HEK293 (cell line): ENCODE data around the gene PPP1R1B.

Source experiments
- GLIS2 ChIP-seq: fragments of 450-650 bp; formaldehyde crosslinking; IDR thresholded peaks from 2 replicates; pipeline ENCODE4 v1.5.1; 2016; ENCODE audit warnings: missing biosample characterization, missing genetic modification characterization
- HIC1 ChIP-seq: fragments of 450-650 bp; formaldehyde crosslinking; IDR thresholded peaks from 2 replicates; pipeline ENCODE4 v1.5.1; 2016; ENCODE audit warnings: missing biosample characterization, missing genetic modification characterization
- IKZF3 ChIP-seq: fragments of 450-650 bp; IDR thresholded peaks from 2 replicates; pipeline ENCODE4 v1.5.0; 2018; ENCODE audit warnings: missing biosample characterization, mild to moderate bottlenecking, missing genetic modification characterization, moderate library complexity
- KLF1 ChIP-seq: fragments of 450-650 bp; formaldehyde crosslinking; IDR thresholded peaks from 2 replicates; pipeline ENCODE4 v1.5.1; 2016; ENCODE audit warnings: missing biosample characterization, missing genetic modification characterization
- PATZ1 ChIP-seq: fragments of 450-650 bp; formaldehyde crosslinking; IDR thresholded peaks from 2 replicates; pipeline ENCODE4 v1.5.1; 2016; ENCODE audit warnings: missing biosample characterization, missing genetic modification characterization
- REPIN1 ChIP-seq: fragments of 450-650 bp; formaldehyde crosslinking; IDR thresholded peaks from 2 replicates; pipeline ENCODE4 v1.5.1; 2017; ENCODE audit warnings: missing biosample characterization, missing genetic modification characterization, low read depth
- SP3 ChIP-seq: fragments of 450-650 bp; formaldehyde crosslinking; IDR thresholded peaks from 2 replicates; pipeline ENCODE4 v1.5.1; 2016; ENCODE audit warnings: missing biosample characterization, missing genetic modification characterization
- SP7 ChIP-seq: fragments of 450-650 bp; formaldehyde crosslinking; IDR thresholded peaks from 2 replicates; pipeline ENCODE4 v1.5.1; 2016; ENCODE audit warnings: missing biosample characterization, missing genetic modification characterization
- TSHZ1 ChIP-seq: fragments of 450-650 bp; formaldehyde crosslinking; IDR thresholded peaks from 2 replicates; pipeline ENCODE4 v1.5.1; 2016; ENCODE audit warnings: missing biosample characterization, missing genetic modification characterization, borderline replicate concordance
- ZBTB17 ChIP-seq: fragments of 450-650 bp; formaldehyde crosslinking; IDR thresholded peaks from 2 replicates; pipeline ENCODE4 v1.5.1; 2016; ENCODE audit warnings: missing biosample characterization, missing genetic modification characterization
- ZBTB20 ChIP-seq: fragments of 450-650 bp; formaldehyde crosslinking; IDR thresholded peaks from 2 replicates; pipeline ENCODE4 v1.5.1; 2016; ENCODE audit warnings: missing biosample characterization, missing genetic modification characterization
- ZBTB26 ChIP-seq: fragments of 450-650 bp; formaldehyde crosslinking; optimal IDR thresholded peaks from 2 replicates; pipeline ENCODE3; 2016; ENCODE audit warnings: missing biosample characterization, mild to moderate bottlenecking, missing genetic modification characterization
- ZBTB49 ChIP-seq: fragments of 450-650 bp; formaldehyde crosslinking; IDR thresholded peaks from 2 replicates; pipeline ENCODE4 v1.5.1; 2016; ENCODE audit warnings: missing biosample characterization, missing genetic modification characterization, low read depth
- ZBTB7A ChIP-seq: fragments of 450-650 bp; formaldehyde crosslinking; IDR thresholded peaks from 2 replicates; pipeline ENCODE4 v1.5.1; 2016; ENCODE audit warnings: low read depth, missing biosample characterization, missing genetic modification characterization
- ZFP69B ChIP-seq: fragments of 450-650 bp; formaldehyde crosslinking; IDR thresholded peaks from 2 replicates; pipeline ENCODE4 v1.5.1; 2016; ENCODE audit warnings: missing biosample characterization, missing genetic modification characterization
- ZIC2 ChIP-seq: fragments of 450-650 bp; formaldehyde crosslinking; IDR thresholded peaks from 2 replicates; pipeline ENCODE4 v1.5.1; 2016; ENCODE audit warnings: missing biosample characterization, missing genetic modification characterization
- ZNF112 ChIP-seq: fragments of 450-650 bp; formaldehyde crosslinking; IDR thresholded peaks from 2 replicates; pipeline ENCODE4 v1.5.0; 2017; ENCODE audit warnings: missing biosample characterization, missing genetic modification characterization
- ZNF157 ChIP-seq: fragments of 450-650 bp; formaldehyde crosslinking; IDR thresholded peaks from 2 replicates; pipeline ENCODE4 v1.5.1; 2016; ENCODE audit warnings: missing biosample characterization, missing genetic modification characterization
- ZNF223 ChIP-seq: fragments of 450-650 bp; formaldehyde crosslinking; IDR thresholded peaks from 2 replicates; pipeline ENCODE4 v1.5.1; 2016; ENCODE audit warnings: missing biosample characterization, missing genetic modification characterization
- ZNF335 ChIP-seq: fragments of 450-650 bp; formaldehyde crosslinking; conservative IDR thresholded peaks from 2 replicates; pipeline ENCODE4 v1.5.1; 2016; ENCODE audit warnings: missing biosample characterization, missing genetic modification characterization
- ZNF366 ChIP-seq: fragments of 450-650 bp; formaldehyde crosslinking; conservative IDR thresholded peaks from 2 replicates; pipeline ENCODE4 v1.5.1; 2016; ENCODE audit warnings: missing biosample characterization, missing genetic modification characterization
- ZNF394 ChIP-seq: fragments of 450-650 bp; formaldehyde crosslinking; IDR thresholded peaks from 2 replicates; pipeline ENCODE4 v1.5.1; 2016; ENCODE audit warnings: missing biosample characterization, missing genetic modification characterization, mild to moderate bottlenecking, moderate library complexity, borderline replicate concordance
- ZNF426 ChIP-seq: fragments of 450-650 bp; formaldehyde crosslinking; IDR thresholded peaks from 2 replicates; pipeline ENCODE4 v1.5.1; 2017; ENCODE audit warnings: missing biosample characterization, missing genetic modification characterization, mild to moderate bottlenecking, inconsistent platforms, moderate library complexity
- ZNF514 ChIP-seq: fragments of 450-650 bp; formaldehyde crosslinking; IDR thresholded peaks from 2 replicates; pipeline ENCODE4 v1.5.1; 2016; ENCODE audit warnings: missing biosample characterization, missing genetic modification characterization
- ZNF555 ChIP-seq: fragments of 450-650 bp; formaldehyde crosslinking; conservative IDR thresholded peaks from 2 replicates; pipeline ENCODE4 v1.5.1; 2017; ENCODE audit warnings: missing biosample characterization, mild to moderate bottlenecking, missing genetic modification characterization, inconsistent platforms

PPP1R1B gene

GRCh38 chr17:39618246-39618913 is 8.4 kb upstream of the PPP1R1B start (continued):
- TF ChIP-seq ZNF426 (tag by site-specific recombination) (no peak), ZBTB17 (tag by site-specific recombination) (peak; percentile 31; the same call in 1 of the 2 replicates), PATZ1 (tag by site-specific recombination) (peak; percentile 65), TSHZ1 (no peak), ZNF366 (tag by site-specific recombination) (peak; percentile 42; the same call in 1 of the 2 replicates), ZNF514 (tag by site-specific recombination) (no peak), GLIS2 (tag by site-specific recombination) (0 out of 2 replicates have a peak, but pooled peaks have one; percentile 3), SP3 (tag by site-specific recombination) (peak; percentile 55), IKZF3 (peak; percentile 48; the same call in 1 of the 2 replicates), ZIC2 (tag by site-specific recombination) (peak; percentile 71), ZBTB49 (tag by site-specific recombination) (no peak), SP7 (tag by site-specific recombination) (peak; percentile 43; the same call in 1 of the 2 replicates), ZNF112 (tag by site-specific recombination) (no peak), ZNF223 (tag by site-specific recombination) (no peak), ZBTB20 (tag by site-specific recombination) (peak; percentile 41), REPIN1 (tag by site-specific recombination) (no peak), HIC1 (tag by site-specific recombination) (0 out of 2 replicates have a peak, but pooled peaks have one; percentile 48), ZBTB7A (no peak), ZFP69B (tag by site-specific recombination) (peak; percentile 69; the same call in 1 of the 2 replicates), ZBTB26 (tag by site-specific recombination) (peak; percentile 47), ZNF394 (peak; percentile 46; the same call in 1 of the 2 replicates), KLF1 (tag by site-specific recombination) (no peak), ZNF555 (no peak), ZNF335 (peak; percentile 90), ZNF157 (tag by site-specific recombination) (no peak)
- TF ChIP-seq, all 188 proteins: peak for 24
